Testis (tissue), 3 donors: ENCODE data around the gene SSBP3. TPM values are rescaled to one million over a fixed set of nuclear protein-coding genes. Genes with fewer than 3 reads are reported as not detected.

Source experiments
- DNase-seq: peaks from one replicate; pipeline ENCODE4 v3.0.0-alpha.2; 2019
- H3K27ac ChIP-seq, 2 donors: fragments of 200-600 bp; sonication (generic); one replicate each; pipeline ENCODE4 v1.5.1; 2019
- H3K27me3 ChIP-seq: fragments of 200-600 bp; sonication (generic); one replicate; pipeline ENCODE4 v1.5.1; 2019
- H3K36me3 ChIP-seq: fragments of 200-600 bp; sonication (generic); one replicate; pipeline ENCODE4 v1.5.1; 2017; ENCODE audit warnings: low read depth; ENCODE audit errors: missing control alignments
- H3K4me1 ChIP-seq: fragments of 200-600 bp; sonication (generic); one replicate; pipeline ENCODE4 v1.5.1; 2019
- H3K4me3 ChIP-seq, 2 donors: fragments of 200-600 bp; sonication (generic); one replicate each; pipeline ENCODE4 v1.5.1; 2017 to 2019
- H3K9me3 ChIP-seq: fragments of 200-600 bp; sonication (generic); one replicate; pipeline ENCODE4 v1.5.1; 2017
- CTCF ChIP-seq, 3 experiments: fragments of 450-650 bp in 2 of 3; fragments of 200-600 bp in 1 of 3; sonication (generic) in 1 of 3; IDR thresholded peaks; one replicate each; pipeline ENCODE4 v1.5.1; 2016 to 2019; ENCODE audit warnings: antibody characterized with exemption in 3 of 3, mild to moderate bottlenecking in 2 of 3, moderate library complexity in 1 of 3
- POLR2A ChIP-seq: fragments of 450-650 bp; IDR thresholded peaks from one replicate; pipeline ENCODE4 v1.6.1; 2017; ENCODE audit warnings: antibody characterized with exemption, mild to moderate bottlenecking, moderate library complexity
- WGBS, 2 donors: methylation state at CpG; one replicate each; pipeline ENCODE4 v1.1.5; 2018; 5-methylcytosine and 5-hydroxymethylcytosine counted together
- intact Hi-C: fragments of 100-400 bp; cut with DNase I; formaldehyde crosslinking; loops from one replicate; pipeline ENCODE4 v1.15.1; 2023; ENCODE audit warnings: low total_unique reads
- polyA plus RNA-seq: library from polyadenylated mRNA; stranded (reverse); fragments of 350-450 nt; fragmentation: Illumina TruSeq; extraction: RNeasy Lipid Tissue Mini Kit (QIAGEN cat#74804); gene quantifications from one replicate; pipeline ENCODE4 v1.2.3, GENCODE V29; 2014; ENCODE audit warnings: low read depth, low replicate concordance; ENCODE audit not compliant: insufficient read depth
- total RNA-seq, 2 donors: library from RNA; depleted of rRNA; stranded (reverse); fragments of >200 nt; gene quantifications; one replicate each; pipeline ENCODE4 v1.2.3, GENCODE V29; 2016

Gene SSBP3
- total and polyA plus RNA-seq, 3 donors from 2014 or later = 88.8 to 99.0 (median 91.6) TPM

DNA sequence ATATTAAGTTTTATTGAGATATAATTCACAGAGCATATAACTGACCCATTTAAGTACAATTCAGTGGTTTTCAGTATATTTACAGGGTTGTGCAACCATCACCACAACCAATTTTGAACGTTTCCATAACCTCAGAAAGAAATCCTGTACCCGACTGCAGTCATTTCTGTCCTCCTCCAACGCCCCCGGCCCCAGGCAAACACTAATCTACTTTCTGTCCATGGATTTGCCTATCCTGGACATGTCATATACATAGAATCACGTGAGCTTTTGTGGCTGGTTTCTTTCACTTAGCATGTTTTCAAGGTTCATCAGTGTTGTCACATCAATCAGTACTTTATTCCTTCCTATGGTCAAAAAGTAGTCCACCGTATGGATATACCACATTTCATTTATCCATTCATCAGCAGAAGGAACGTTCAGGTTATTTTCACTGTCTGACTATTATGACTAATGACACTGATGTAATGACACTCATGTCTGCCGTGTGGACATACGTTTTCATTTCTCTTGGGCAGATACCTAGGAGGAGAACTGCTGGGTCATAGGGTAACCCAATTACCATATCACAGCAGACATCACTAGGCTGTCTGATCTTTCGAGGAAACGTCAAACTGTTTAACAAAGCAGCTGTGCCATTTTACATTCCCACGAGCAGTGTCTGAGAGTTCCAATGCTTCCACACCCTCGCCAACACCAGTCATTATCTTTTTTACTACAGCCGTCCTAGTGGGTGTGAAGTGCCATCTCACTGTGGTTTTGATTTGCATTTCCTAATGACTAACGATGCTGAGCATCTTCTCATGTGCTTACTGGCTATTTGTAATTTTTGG, 175.5 kb downstream of the SSBP3 start:
- intact Hi-C loops = no loop called here
- no peak overlapping the region for H3K4me3 ChIP-seq
- H3K36me3 ChIP-seq = no peaks in the 10 kb centered on the region
- H3K27me3 ChIP-seq = no peaks in the 10 kb centered on the region
- TF ChIP-seq CTCF (IDR thresholded peaks at IDR 0.05) (no peak), POLR2A (no peak)
- WGBS, 2 donors = 83 to 86% methylated on average over 15 of the region's 15 CpGs
- no peaks in the 10 kb centered on the region for H3K9me3 ChIP-seq
- H3K27ac ChIP-seq = no peak overlapping the region
- peaks cover 36% of the 10 kb centered on the region for H3K4me1 ChIP-seq
- no peak for DNase-seq

DNA sequence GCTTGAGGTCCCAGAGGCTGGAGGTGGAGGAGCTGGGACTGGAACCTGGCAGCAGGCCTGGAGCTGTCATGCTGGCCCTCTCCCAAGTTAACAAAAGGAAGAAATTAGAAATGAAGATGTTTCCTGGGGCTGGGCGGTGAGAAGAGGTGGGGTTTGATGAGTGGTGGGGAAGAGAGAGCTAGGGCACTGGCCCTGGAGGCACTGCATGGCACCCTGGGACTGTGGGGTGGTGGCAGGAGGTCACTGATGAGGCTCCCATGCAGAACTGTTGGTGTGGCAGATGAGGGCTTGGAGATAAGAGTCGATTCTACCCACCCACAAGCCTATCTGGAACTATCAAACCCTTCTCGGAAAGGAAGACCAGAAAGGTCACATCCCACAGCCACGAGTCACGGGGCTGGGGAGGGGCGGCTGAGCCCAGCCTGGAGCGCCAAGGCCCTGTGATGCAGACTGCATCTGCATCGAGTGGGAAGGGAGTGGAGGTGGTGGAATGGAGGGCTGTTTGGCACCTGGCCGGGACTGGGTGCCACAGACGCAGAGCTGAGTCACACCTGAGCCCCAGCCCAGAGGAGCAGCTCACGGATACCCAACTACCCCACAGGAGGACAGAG, 176.8 kb downstream of the SSBP3 start:
- Histone ChIP-seq H3K4me3 (no peak overlapping the region), H3K36me3 (no peaks in the 10 kb centered on the region), H3K27ac (peak overlapping the region in 1 of 2 donors; percentile 39), H3K4me1 (peaks cover 42% of the 10 kb centered on the region), H3K27me3 (no peaks in the 10 kb centered on the region), H3K9me3 (no peaks in the 10 kb centered on the region)
- 43 to 66% methylated on average over 11 of the region's 11 CpGs for WGBS, 2 donors
- intact Hi-C loops = no loop called here
- no peak for TF ChIP-seq POLR2A
- no peak for TF ChIP-seq CTCF (IDR thresholded peaks at IDR 0.05)
- peak; percentile 61 for DNase-seq

DNA sequence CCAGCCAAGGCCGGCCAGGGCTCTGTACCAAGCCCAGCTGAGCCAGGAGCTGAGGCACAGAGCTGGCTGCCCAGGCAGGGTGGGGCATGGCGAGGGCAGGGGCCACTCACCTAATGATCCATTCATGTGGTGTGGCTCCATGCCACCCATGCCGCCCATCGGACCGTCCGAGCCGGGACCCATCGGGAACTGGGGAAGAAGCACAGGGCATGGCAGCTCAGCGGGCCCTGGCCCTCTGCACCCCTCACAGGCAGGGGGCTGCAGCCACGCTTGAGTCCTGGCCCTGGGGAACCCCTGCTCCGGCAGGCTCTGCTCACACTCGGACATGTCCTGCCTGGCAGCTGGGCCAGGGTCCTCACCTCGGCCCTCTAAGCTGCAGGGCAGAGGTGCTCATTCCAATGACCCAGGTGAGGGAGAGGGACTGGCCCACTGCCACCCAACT, 177.5 kb downstream of the SSBP3 start:
- DNase-seq = no peak
- peak overlapping the region in 1 of 2 donors; percentile 21 for H3K27ac ChIP-seq
- TF ChIP-seq POLR2A (no peak), CTCF (IDR thresholded peaks at IDR 0.05) (no peak)
- no peaks in the 10 kb centered on the region for H3K36me3 ChIP-seq
- no peaks in the 10 kb centered on the region for H3K27me3 ChIP-seq
- intact Hi-C loops = no loop called here
- H3K4me3 ChIP-seq = no peak overlapping the region
- H3K9me3 ChIP-seq = no peaks in the 10 kb centered on the region
- WGBS, 2 donors = 88% methylated on average over 13 of the region's 13 CpGs; no CpG with 5 or more reads in 1 of the 2 donors
- H3K4me1 ChIP-seq = peaks cover 49% of the 10 kb centered on the region

DNA sequence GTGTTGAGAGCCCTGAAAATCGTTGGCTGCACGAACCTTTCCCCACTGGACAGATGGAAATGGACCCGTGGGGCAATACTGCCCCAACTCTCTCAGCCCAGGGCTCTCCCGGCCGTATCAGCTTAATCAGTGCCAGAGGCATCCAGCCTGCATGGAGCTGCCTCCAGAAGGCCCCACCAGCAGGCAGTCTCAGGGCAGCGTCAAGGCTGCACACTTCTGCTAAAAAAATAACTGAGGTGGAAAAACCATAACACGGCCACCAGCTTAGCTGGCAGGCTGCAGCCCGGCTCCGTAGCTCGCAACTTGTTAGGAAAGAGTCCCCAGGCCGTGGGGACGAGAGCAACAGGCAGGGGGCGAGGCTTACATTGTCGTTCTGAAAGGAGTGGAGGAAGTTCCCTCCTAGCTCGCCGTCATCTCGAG, 178.3 kb downstream of the SSBP3 start:
- H3K27ac ChIP-seq = no peak overlapping the region
- H3K36me3 ChIP-seq = no peaks in the 10 kb centered on the region
- TF ChIP-seq POLR2A (no peak), CTCF (IDR thresholded peaks at IDR 0.05) (no peak)
- no peaks in the 10 kb centered on the region for H3K27me3 ChIP-seq
- intact Hi-C loops = no loop called here
- H3K9me3 ChIP-seq = no peaks in the 10 kb centered on the region
- peaks cover 52% of the 10 kb centered on the region for H3K4me1 ChIP-seq
- no peak overlapping the region for H3K4me3 ChIP-seq
- WGBS, 2 donors = 51 to 69% methylated on average over 17 of the region's 17 CpGs
- DNase-seq = no peak
